CD4-positive, CD25-positive, alpha-beta regulatory T cell (primary cell): ENCODE data around the gene FEN1. TPM values are rescaled to one million over a fixed set of nuclear protein-coding genes. Genes with fewer than 3 reads are reported as not detected.

Source experiments
- ATAC-seq, 2 donors: fragments of 150-1000 bp; cut with Tn5 transposase; one replicate each; pipeline ENCODE4 v1.10.0; 2021; ENCODE audit warnings: low read depth in 2 of 2, moderate number of reproducible peaks in 2 of 2, moderate library complexity in 1 of 2
- DNase-seq, 3 donors: peaks; one replicate each; pipeline versions ENCODE4 v3.0.0 to v3.0.0-alpha.2; 2012 to 2022; ENCODE audit warnings: mixed read lengths in 1 of 3
- H3K27ac ChIP-seq: one replicate; pipeline ENCODE4 v1.7.0; 2013; ENCODE audit warnings: mild to moderate bottlenecking, low read length; ENCODE audit not compliant: insufficient read depth, poor library complexity, severe bottlenecking
- H3K27me3 ChIP-seq: one replicate; pipeline ENCODE4 v1.7.0; 2013; ENCODE audit warnings: low read length; ENCODE audit not compliant: control insufficient read depth, insufficient read depth
- H3K36me3 ChIP-seq: one replicate; pipeline ENCODE4 v1.7.0; 2013; ENCODE audit warnings: mild to moderate bottlenecking, low read length, moderate library complexity; ENCODE audit not compliant: control insufficient read depth, insufficient read depth
- H3K4me1 ChIP-seq: 2 replicates; pipeline ENCODE4 v1.7.0; 2013; ENCODE audit warnings: mild to moderate bottlenecking, low read length; ENCODE audit not compliant: insufficient read depth, control insufficient read depth, poor library complexity, severe bottlenecking
- H3K4me3 ChIP-seq: one replicate; pipeline ENCODE4 v1.7.0; 2013; ENCODE audit warnings: low read depth, mild to moderate bottlenecking, low read length, moderate library complexity
- H3K9me3 ChIP-seq, 2 experiments: 1 replicate in 1 of 2; 2 replicates in 1 of 2; pipeline ENCODE4 v1.7.0; 2013; ENCODE audit warnings: low read length in 2 of 2, mild to moderate bottlenecking in 1 of 2, moderate library complexity in 1 of 2; ENCODE audit not compliant: control insufficient read depth in 2 of 2
- H3K27ac Mint-ChIP-seq, 3 donors: one replicate each; pipeline ENCODE4 v1.8.0; 2020 to 2022; ENCODE audit warnings: mild to moderate bottlenecking in 3 of 3, mixed read lengths in 3 of 3, moderate library complexity in 2 of 3
- H3K27me3 Mint-ChIP-seq: one replicate; pipeline ENCODE4 v1.8.0; 2022; ENCODE audit warnings: mild to moderate bottlenecking, mixed read lengths
- H3K36me3 Mint-ChIP-seq: one replicate; pipeline ENCODE4 v1.8.0; 2020; ENCODE audit warnings: mixed read lengths
- H3K4me1 Mint-ChIP-seq, 4 donors: one replicate each; pipeline ENCODE4 v1.8.0; 2020 to 2022; ENCODE audit warnings: mixed read lengths in 4 of 4, mild to moderate bottlenecking in 1 of 4
- H3K4me3 Mint-ChIP-seq, 4 donors: one replicate each; pipeline ENCODE4 v1.8.0; 2020 to 2022; ENCODE audit warnings: mild to moderate bottlenecking in 4 of 4, mixed read lengths in 4 of 4, moderate library complexity in 3 of 4
- H3K9me3 Mint-ChIP-seq, 7 donors: one replicate each; pipeline ENCODE4 v1.8.0; 2020 to 2022; ENCODE audit warnings: mixed read lengths in 7 of 7, mild to moderate bottlenecking in 3 of 7, moderate library complexity in 2 of 7
- polyA plus RNA-seq, 4 donors: library from polyadenylated mRNA; unstranded; fragments of 300-500 nt; fragmentation: Illumina TruSeq; gene quantifications; one replicate each; pipeline ENCODE4 v1.2.3, GENCODE V29; 2021
- total RNA-seq: library from RNA; stranded (reverse); gene quantifications from one replicate; pipeline ENCODE4 v1.2.3, GENCODE V29; 2022

The FEN1 gene
- total and polyA plus RNA-seq, 5 donors from 2014 or later, result 13.2 to 24.5 (median 22.1) TPM

GRCh38 chr11:61785837-61786402, 6.8 kb upstream of the FEN1 start:
- peaks cover 21% of the 10 kb centered on the region for H3K36me3 Mint-ChIP-seq
- H3K36me3 ChIP-seq, result peaks cover 49% of the 10 kb centered on the region

GRCh38 chr11:61787928-61788491, 4.7 kb upstream of the FEN1 start:
- Mint-ChIP-seq H3K4me3 (no peak overlapping the region), H3K36me3 (peaks cover 21% of the 10 kb centered on the region), H3K4me1 (peaks cover 11 to 39% (median 24%) of the 10 kb centered on the region in 4 donors), H3K27ac (no peak overlapping the region), H3K27me3 (no peaks in the 10 kb centered on the region), H3K9me3 (no peaks in the 10 kb centered on the region)
- no peaks in the 10 kb centered on the region for H3K9me3 ChIP-seq
- no peak overlapping the region for H3K4me3 ChIP-seq
- H3K4me1 ChIP-seq, result peaks cover 14% of the 10 kb centered on the region
- H3K27ac ChIP-seq, result no peak overlapping the region
- no peaks in the 10 kb centered on the region for H3K27me3 ChIP-seq
- peaks cover 49% of the 10 kb centered on the region for H3K36me3 ChIP-seq
- DNase-seq, result peak in 1 of 3 donors; percentile 42
- no peak for ATAC-seq

More at GRCh38 chr11:61785837-61786402, 6.8 kb upstream of the FEN1 start:
- Mint-ChIP-seq H3K9me3 (no peaks in the 10 kb centered on the region), H3K4me1 (peaks cover 0 to 23% (median 10%) of the 10 kb centered on the region in 4 donors), H3K27me3 (no peaks in the 10 kb centered on the region), H3K4me3 (no peak overlapping the region), H3K27ac (no peak overlapping the region)
- H3K4me1 ChIP-seq, result no peaks in the 10 kb centered on the region
- DNase-seq (no peak), ATAC-seq (no peak)
- no peaks in the 10 kb centered on the region for H3K27me3 ChIP-seq
- H3K27ac ChIP-seq, result no peak overlapping the region
- no peaks in the 10 kb centered on the region for H3K9me3 ChIP-seq
- H3K4me3 ChIP-seq, result no peak overlapping the region

GRCh38 chr11:61791737-61792309, 888 bp upstream of the FEN1 start:
- Mint-ChIP-seq H3K27ac (peak overlapping the region; percentile 99 to 100 (median 99)), H3K4me1 (peaks cover 11 to 48% (median 32%) of the 10 kb centered on the region in 4 donors), H3K36me3 (peaks cover 15% of the 10 kb centered on the region), H3K27me3 (no peaks in the 10 kb centered on the region), H3K9me3 (no peaks in the 10 kb centered on the region), H3K4me3 (peak overlapping the region; percentile 97 to 99 (median 99))
- Histone ChIP-seq H3K27ac (peak overlapping the region; percentile 90), H3K9me3 (no peaks in the 10 kb centered on the region), H3K4me3 (peak overlapping the region; percentile 93), H3K4me1 (peaks cover 20% of the 10 kb centered on the region), H3K27me3 (no peaks in the 10 kb centered on the region), H3K36me3 (peaks cover 41% of the 10 kb centered on the region)
- DNase-seq, result peak in 2 of 3 donors; percentile 25 to 49
- no peak for ATAC-seq

GRCh38 chr11:61793083-61793828, 545 bp downstream of the FEN1 start:
- Mint-ChIP-seq H3K9me3 (no peaks in the 10 kb centered on the region), H3K36me3 (peaks cover 19% of the 10 kb centered on the region), H3K27ac (peak overlapping the region; percentile 66 to 100 (median 99)), H3K4me3 (peak overlapping the region; percentile 97 to 99 (median 99)), H3K27me3 (no peaks in the 10 kb centered on the region), H3K4me1 (peaks cover 16 to 54% (median 36%) of the 10 kb centered on the region in 4 donors)
- Histone ChIP-seq H3K4me3 (peak overlapping the region; percentile 93), H3K27me3 (no peaks in the 10 kb centered on the region), H3K36me3 (peaks cover 27% of the 10 kb centered on the region), H3K27ac (peak overlapping the region; percentile 90), H3K4me1 (peaks cover 20% of the 10 kb centered on the region), H3K9me3 (no peaks in the 10 kb centered on the region)
- ATAC-seq, result peak; percentile 9 to 22
- no peak for DNase-seq

GRCh38 chr11:61793829-61794204, 1.1 kb downstream of the FEN1 start:
- Histone ChIP-seq H3K4me3 (peak overlapping the region; percentile 93), H3K27ac (no peak overlapping the region), H3K27me3 (no peaks in the 10 kb centered on the region), H3K36me3 (peaks cover 23% of the 10 kb centered on the region), H3K4me1 (peaks cover 20% of the 10 kb centered on the region), H3K9me3 (no peaks in the 10 kb centered on the region)
- peak overlapping the region in 2 of 3 donors; percentile 99 to 100 for H3K27ac Mint-ChIP-seq
- H3K27me3 Mint-ChIP-seq, result no peaks in the 10 kb centered on the region
- H3K9me3 Mint-ChIP-seq, result no peaks in the 10 kb centered on the region
- ATAC-seq (no peak), DNase-seq (no peak)
- peaks cover 16 to 50% (median 36%) of the 10 kb centered on the region in 4 donors for H3K4me1 Mint-ChIP-seq
- peak overlapping the region; percentile 63 to 99 (median 89) for H3K4me3 Mint-ChIP-seq
- H3K36me3 Mint-ChIP-seq, result peaks cover 15% of the 10 kb centered on the region

- peaks cover 15% of the 10 kb centered on the region for H3K36me3 ChIP-seq
- DNase-seq (no peak), ATAC-seq (no peak)
- Mint-ChIP-seq H3K36me3 (peaks cover 10% of the 10 kb centered on the region), H3K27ac (peak overlapping the region in 1 of 3 donors; percentile 52), H3K4me1 (peaks cover 15 to 46% (median 33%) of the 10 kb centered on the region in 4 donors), H3K27me3 (no peaks in the 10 kb centered on the region), H3K4me3 (no peak overlapping the region), H3K9me3 (no peaks in the 10 kb centered on the region)
- no peaks in the 10 kb centered on the region for H3K9me3 ChIP-seq
- no peak overlapping the region for H3K27ac ChIP-seq
- H3K4me3 ChIP-seq, result no peak overlapping the region
- no peaks in the 10 kb centered on the region for H3K27me3 ChIP-seq
- H3K4me1 ChIP-seq, result peaks cover 20% of the 10 kb centered on the region
These were observed 1.9 kb downstream of the FEN1 start for GRCh38 chr11:61794579-61794978.

GRCh38 chr11:61795459-61795858, 2.7 kb downstream of the FEN1 start:
- H3K4me3 Mint-ChIP-seq, result peak overlapping the region in 1 of 4 donors; percentile 61
- H3K9me3 Mint-ChIP-seq, result no peaks in the 10 kb centered on the region
- DNase-seq (no peak), ATAC-seq (no peak)
- no peak overlapping the region for H3K27ac ChIP-seq
- no peaks in the 10 kb centered on the region for H3K27me3 Mint-ChIP-seq
- H3K4me1 Mint-ChIP-seq, result peaks cover 14 to 42% (median 30%) of the 10 kb centered on the region in 4 donors
- peaks cover 9% of the 10 kb centered on the region for H3K36me3 ChIP-seq
- no peak overlapping the region for H3K4me3 ChIP-seq
- no peak overlapping the region for H3K27ac Mint-ChIP-seq
- no peaks in the 10 kb centered on the region for H3K27me3 ChIP-seq
- peaks cover 8% of the 10 kb centered on the region for H3K36me3 Mint-ChIP-seq
- H3K4me1 ChIP-seq, result peaks cover 20% of the 10 kb centered on the region
- H3K9me3 ChIP-seq, result no peaks in the 10 kb centered on the region
